OCI-LY3 (cell line): Measurements from ENCODE around the gene MATN1.

Experiments used
- H2AFZ ChIP-seq: fragments of 200-600, 300-600 bp; shearing (Covaris generic); 2 replicates; pipeline ENCODE4 v1.6.0; 2014; ENCODE audit warnings: antibody characterized with exemption, low read depth, low read length
- H3K27ac ChIP-seq: fragments of 200-600, 300-600 bp; sonication (generic); 2 replicates; pipeline ENCODE4 v1.5.1; 2014; ENCODE audit warnings: mild to moderate bottlenecking, low read length, moderate library complexity, mixed read lengths
- H3K27me3 ChIP-seq: fragments of 200-600, 300-600 bp; sonication (generic); 2 replicates; pipeline ENCODE4 v1.6.1; 2014; ENCODE audit warnings: low read depth, low read length, mixed read lengths
- H3K36me3 ChIP-seq: fragments of 200-600, 300-600 bp; sonication (generic); replicated peaks from 2 replicates; pipeline ENCODE3; 2014; ENCODE audit warnings: low read depth, low read length, mixed read lengths
- H3K4me1 ChIP-seq: fragments of 300-600, 200-600 bp; sonication (generic); 2 replicates; pipeline ENCODE4 v1.6.1; 2014; ENCODE audit warnings: low read length, mixed read lengths
- H3K4me2 ChIP-seq: fragments of 200-600, 300-600 bp; sonication (generic); 2 replicates; pipeline ENCODE4 v1.6.1; 2014; ENCODE audit warnings: low read length, mixed read lengths
- H3K4me3 ChIP-seq: fragments of 300-600, 200-600 bp; sonication (generic); 2 replicates; pipeline ENCODE4 v1.5.1; 2014; ENCODE audit warnings: antibody characterized with exemption, mild to moderate bottlenecking, low read length, moderate library complexity
- H3K79me2 ChIP-seq: fragments of 300-600, 200-600 bp; shearing (Covaris generic); 2 replicates; pipeline ENCODE4 v1.6.1; 2014; ENCODE audit warnings: mild to moderate bottlenecking, low read length, mixed read lengths
- H3K9ac ChIP-seq: fragments of 300-600, 200-600 bp; shearing (Covaris generic); 2 replicates; pipeline ENCODE4 v1.6.0; 2014; ENCODE audit warnings: mild to moderate bottlenecking, low read length, moderate library complexity
- H3K9me3 ChIP-seq: fragments of 200-600, 300-600 bp; shearing (Covaris generic); 2 replicates; pipeline ENCODE4 v1.6.1; 2014; ENCODE audit warnings: low read length, mixed read lengths; ENCODE audit not compliant: insufficient read depth
- H4K20me1 ChIP-seq: fragments of 200-600, 300-600 bp; sonication (generic); 2 replicates; pipeline ENCODE4 v1.6.1; 2016; ENCODE audit warnings: low read length, mixed read lengths; ENCODE audit not compliant: insufficient read depth
- CTCF ChIP-seq: fragments of 200-600, 300-600 bp; sonication (generic); IDR thresholded peaks from 2 replicates; pipeline ENCODE4 v1.5.1; 2014; ENCODE audit warnings: antibody characterized with exemption, low read length, low read depth
- EZH2phosphoT487 ChIP-seq: fragments of 200-600 bp; shearing (Covaris generic); IDR thresholded peaks from 2 replicates; pipeline ENCODE4 v1.6.1; 2018; ENCODE audit warnings: antibody characterized with exemption, mixed run types, low read depth

The MATN1 gene

GRCh38 chr1:30746212-30747032, 23.0 kb upstream of the MATN1 start:
- Histone ChIP-seq H3K9ac (peak overlapping the region; percentile 80), H3K4me2 (peak overlapping the region; percentile 100)

GRCh38 chr1:30745834-30746208, 22.4 kb upstream of the MATN1 start:
- no peak for TF ChIP-seq EZH2phosphoT487
- TF ChIP-seq CTCF, result no peak
- Histone ChIP-seq H3K4me2 (peak overlapping the region; percentile 100), H3K9ac (peak overlapping the region; percentile 80)

More at GRCh38 chr1:30746212-30747032, 23.0 kb upstream of the MATN1 start:
- H3K4me3 ChIP-seq, result peak overlapping the region; percentile 87
- no peak for TF ChIP-seq CTCF
- no peak for TF ChIP-seq EZH2phosphoT487
- peaks cover 100% of the 10 kb centered on the region for H3K4me1 ChIP-seq
- peaks cover 58% of the 10 kb centered on the region for H3K36me3 ChIP-seq
- H3K9me3 ChIP-seq, result no peaks in the 10 kb centered on the region
- no peaks in the 10 kb centered on the region for H3K27me3 ChIP-seq
- no peak overlapping the region for H2AFZ ChIP-seq
- H3K27ac ChIP-seq, result peak overlapping the region; percentile 99
- peaks cover 68% of the 10 kb centered on the region for H4K20me1 ChIP-seq
- H3K79me2 ChIP-seq, result peaks cover 100% of the 10 kb centered on the region

GRCh38 chr1:30745156-30745833, 21.9 kb upstream of the MATN1 start:
- Histone ChIP-seq H3K36me3 (peaks cover 69% of the 10 kb centered on the region), H3K4me2 (peak overlapping the region; percentile 100), H4K20me1 (peaks cover 80% of the 10 kb centered on the region)

More at GRCh38 chr1:30745834-30746208, 22.4 kb upstream of the MATN1 start:
- Histone ChIP-seq H3K36me3 (peaks cover 64% of the 10 kb centered on the region), H3K9me3 (no peaks in the 10 kb centered on the region), H2AFZ (no peak overlapping the region), H3K27ac (peak overlapping the region; percentile 99), H3K4me1 (peaks cover 97% of the 10 kb centered on the region), H3K79me2 (peaks cover 100% of the 10 kb centered on the region), H4K20me1 (peaks cover 74% of the 10 kb centered on the region), H3K27me3 (no peaks in the 10 kb centered on the region), H3K4me3 (peak overlapping the region; percentile 87)

More at GRCh38 chr1:30745156-30745833, 21.9 kb upstream of the MATN1 start:
- peak overlapping the region; percentile 87 for H3K4me3 ChIP-seq
- no peaks in the 10 kb centered on the region for H3K9me3 ChIP-seq
- peak overlapping the region; percentile 80 for H3K9ac ChIP-seq
- no peak for TF ChIP-seq EZH2phosphoT487
- TF ChIP-seq CTCF, result no peak
- peaks cover 92% of the 10 kb centered on the region for H3K4me1 ChIP-seq
- H3K27ac ChIP-seq, result peak overlapping the region; percentile 99
- H3K27me3 ChIP-seq, result no peaks in the 10 kb centered on the region
- H2AFZ ChIP-seq, result no peak overlapping the region
- peaks cover 100% of the 10 kb centered on the region for H3K79me2 ChIP-seq
